Rectal smooth muscle tissue (tissue), 1 donor: Measurements from ENCODE around the gene SMURF2.

ENCODE experiments used
- H3K27ac ChIP-seq: one replicate; pipeline ENCODE4 v1.7.0; 2013; ENCODE audit warnings: low read depth, low read length, inconsistent platforms
- H3K27me3 ChIP-seq: one replicate; pipeline ENCODE4 v1.7.0; 2013; ENCODE audit warnings: low read length; ENCODE audit not compliant: control insufficient read depth, insufficient read depth
- H3K36me3 ChIP-seq: one replicate; pipeline ENCODE4 v1.7.0; 2013; ENCODE audit warnings: low read length; ENCODE audit not compliant: control insufficient read depth, insufficient read depth
- H3K4me1 ChIP-seq: one replicate; pipeline ENCODE4 v1.7.0; 2013; ENCODE audit warnings: low read length; ENCODE audit not compliant: control insufficient read depth, insufficient read depth
- H3K4me3 ChIP-seq: one replicate; pipeline ENCODE4 v1.7.0; 2013; ENCODE audit warnings: low read length
- H3K9ac ChIP-seq: one replicate; pipeline ENCODE4 v1.7.0; 2013; ENCODE audit warnings: low read length

The SMURF2 gene

GRCh38 chr17:64638552-64639203 is 23.4 kb downstream of the SMURF2 start:
- no peak overlapping the region for H3K27ac ChIP-seq
- H3K4me1 ChIP-seq: no peaks in the 10 kb centered on the region
- H3K4me3 ChIP-seq: no peak overlapping the region
- H3K36me3 ChIP-seq: no peaks in the 10 kb centered on the region
- no peaks in the 10 kb centered on the region for H3K27me3 ChIP-seq
- H3K9ac ChIP-seq: no peak overlapping the region

- H3K4me1 ChIP-seq: peaks cover 3% of the 10 kb centered on the region
- H3K27me3 ChIP-seq: no peaks in the 10 kb centered on the region
- H3K4me3 ChIP-seq: no peak overlapping the region
- H3K27ac ChIP-seq: no peak overlapping the region
- H3K9ac ChIP-seq: no peak overlapping the region
- no peaks in the 10 kb centered on the region for H3K36me3 ChIP-seq
Measured at GRCh38 chr17:64635647-64636305, 26.3 kb downstream of the SMURF2 start.

- Histone ChIP-seq H3K27me3 (no peaks in the 10 kb centered on the region), H3K27ac (no peak overlapping the region), H3K36me3 (no peaks in the 10 kb centered on the region), H3K9ac (no peak overlapping the region), H3K4me1 (peaks cover 3% of the 10 kb centered on the region), H3K4me3 (no peak overlapping the region)
Measured at GRCh38 chr17:64634218-64634617, 27.9 kb downstream of the SMURF2 start.

- H3K27me3 ChIP-seq: no peaks in the 10 kb centered on the region
- no peak overlapping the region for H3K9ac ChIP-seq
- H3K4me3 ChIP-seq: no peak overlapping the region
- H3K36me3 ChIP-seq: no peaks in the 10 kb centered on the region
- H3K27ac ChIP-seq: no peak overlapping the region
- peaks cover 3% of the 10 kb centered on the region for H3K4me1 ChIP-seq
Measured at GRCh38 chr17:64632606-64633005, 29.5 kb downstream of the SMURF2 start.

- H3K27me3 ChIP-seq: no peaks in the 10 kb centered on the region
- no peak overlapping the region for H3K4me3 ChIP-seq
- no peak overlapping the region for H3K9ac ChIP-seq
- H3K36me3 ChIP-seq: no peaks in the 10 kb centered on the region
- peaks cover 3% of the 10 kb centered on the region for H3K4me1 ChIP-seq
- H3K27ac ChIP-seq: no peak overlapping the region
Measured at GRCh38 chr17:64632194-64632593, 29.9 kb downstream of the SMURF2 start.

GRCh38 chr17:64630309-64631223 is 31.5 kb downstream of the SMURF2 start:
- H3K36me3 ChIP-seq: no peaks in the 10 kb centered on the region
- no peak overlapping the region for H3K4me3 ChIP-seq
- H3K9ac ChIP-seq: no peak overlapping the region
- no peaks in the 10 kb centered on the region for H3K27me3 ChIP-seq
- H3K27ac ChIP-seq: no peak overlapping the region
- peaks cover 3% of the 10 kb centered on the region for H3K4me1 ChIP-seq

GRCh38 chr17:64628641-64629040 is 33.5 kb downstream of the SMURF2 start:
- peaks cover 3% of the 10 kb centered on the region for H3K4me1 ChIP-seq
- no peak overlapping the region for H3K4me3 ChIP-seq
- no peaks in the 10 kb centered on the region for H3K27me3 ChIP-seq
- no peaks in the 10 kb centered on the region for H3K36me3 ChIP-seq
- H3K9ac ChIP-seq: no peak overlapping the region
- H3K27ac ChIP-seq: no peak overlapping the region

- H3K4me3 ChIP-seq: no peak overlapping the region
- H3K27me3 ChIP-seq: no peaks in the 10 kb centered on the region
- peaks cover 7% of the 10 kb centered on the region for H3K4me1 ChIP-seq
- H3K36me3 ChIP-seq: no peaks in the 10 kb centered on the region
- H3K9ac ChIP-seq: no peak overlapping the region
- H3K27ac ChIP-seq: no peak overlapping the region
Measured at GRCh38 chr17:64627797-64628196, 34.3 kb downstream of the SMURF2 start.

- Histone ChIP-seq H3K4me3 (no peak overlapping the region), H3K36me3 (no peaks in the 10 kb centered on the region), H3K27me3 (no peaks in the 10 kb centered on the region), H3K4me1 (peaks cover 4% of the 10 kb centered on the region), H3K27ac (no peak overlapping the region), H3K9ac (no peak overlapping the region)
Measured at GRCh38 chr17:64626827-64627226, 35.3 kb downstream of the SMURF2 start.

GRCh38 chr17:64625541-64625940 is 36.6 kb downstream of the SMURF2 start:
- peaks cover 4% of the 10 kb centered on the region for H3K4me1 ChIP-seq
- no peaks in the 10 kb centered on the region for H3K36me3 ChIP-seq
- H3K9ac ChIP-seq: no peak overlapping the region
- no peak overlapping the region for H3K27ac ChIP-seq
- no peaks in the 10 kb centered on the region for H3K27me3 ChIP-seq
- H3K4me3 ChIP-seq: no peak overlapping the region

- H3K27ac ChIP-seq: no peak overlapping the region
- no peaks in the 10 kb centered on the region for H3K27me3 ChIP-seq
- H3K36me3 ChIP-seq: no peaks in the 10 kb centered on the region
- H3K9ac ChIP-seq: no peak overlapping the region
- H3K4me3 ChIP-seq: no peak overlapping the region
- peaks cover 4% of the 10 kb centered on the region for H3K4me1 ChIP-seq
Measured at GRCh38 chr17:64622931-64623654, 39.0 kb downstream of the SMURF2 start.

GRCh38 chr17:64621772-64622171 is 40.3 kb downstream of the SMURF2 start:
- no peak overlapping the region for H3K9ac ChIP-seq
- H3K4me1 ChIP-seq: peaks cover 4% of the 10 kb centered on the region
- no peak overlapping the region for H3K4me3 ChIP-seq
- H3K27me3 ChIP-seq: no peaks in the 10 kb centered on the region
- H3K27ac ChIP-seq: no peak overlapping the region
- H3K36me3 ChIP-seq: no peaks in the 10 kb centered on the region
